HG02852 (cell line): ENCODE data around the gene COLQ.
"Not testable (repeated sequence)": the region's sequence is repeated elsewhere in the genome, so short reads cannot be mapped to it uniquely, and the experiment has no call there.

Source experiments
- ATAC-seq: cut with Tn5 transposase; IDR thresholded peaks from one replicate; pipeline ENCODE4 v1.9.1; 2021; ENCODE audit warnings: mild to moderate bottlenecking, moderate library complexity; ENCODE audit not compliant: unreplicated experiment

COLQ gene

GRCh38 chr3:15493436-15493835, 28.1 kb downstream of the COLQ start:
- ATAC-seq, result no peak

GRCh38 chr3:15492847-15493360, 28.6 kb downstream of the COLQ start:
- no peak for ATAC-seq

GRCh38 chr3:15491143-15491542, 30.4 kb downstream of the COLQ start:
- no peak for ATAC-seq

- ATAC-seq, result no peak
Observed at GRCh38 chr3:15490158-15490557, 31.3 kb downstream of the COLQ start.

GRCh38 chr3:15488002-15488401, 33.5 kb downstream of the COLQ start:
- no peak for ATAC-seq

- no peak for ATAC-seq
Observed at GRCh38 chr3:15486979-15487378, 34.5 kb downstream of the COLQ start.

GRCh38 chr3:15486020-15486419, 35.5 kb downstream of the COLQ start:
- ATAC-seq, result no peak

GRCh38 chr3:15484551-15484950, 37.0 kb downstream of the COLQ start:
- ATAC-seq, result not testable (repeated sequence)

GRCh38 chr3:15479400-15480224, 41.9 kb downstream of the COLQ start:
- no peak for ATAC-seq

GRCh38 chr3:15478640-15478979, 42.9 kb downstream of the COLQ start:
- ATAC-seq, result no peak

- no peak for ATAC-seq
Observed at GRCh38 chr3:15477951-15478639, 43.4 kb downstream of the COLQ start.

- no peak for ATAC-seq
Observed at GRCh38 chr3:15476378-15476777, 45.1 kb downstream of the COLQ start.

- ATAC-seq, result no peak
Observed at GRCh38 chr3:15475161-15475560, 46.3 kb downstream of the COLQ start.

- ATAC-seq, result no peak
Observed at GRCh38 chr3:15471861-15472260, 49.6 kb downstream of the COLQ start.

GRCh38 chr3:15470849-15471248, 50.7 kb downstream of the COLQ start:
- no peak for ATAC-seq

- ATAC-seq, result no peak
Observed at GRCh38 chr3:15470261-15470660, 51.2 kb downstream of the COLQ start.

- no peak for ATAC-seq
Observed at GRCh38 chr3:15467227-15468181, 54.0 kb downstream of the COLQ start.

GRCh38 chr3:15465876-15466585, 55.5 kb downstream of the COLQ start:
- ATAC-seq, result no peak

GRCh38 chr3:15462451-15462850, 59.1 kb downstream of the COLQ start:
- no peak for ATAC-seq

- ATAC-seq, result no peak
Observed at GRCh38 chr3:15460891-15461531, 60.5 kb downstream of the COLQ start.
